Measurements from ENCODE around the gene RUSC2. TPM values are rescaled to one million over a fixed set of nuclear protein-coding genes. Genes with fewer than 3 reads are reported as not detected.
A peak's percentile ranks its signal among the peaks of the same experiment; 100 is the strongest.

RUSC2 gene
- total and polyA plus RNA-seq, 2 of the 13 experiments (the other 11 are each of a cell fraction or from before 2014, with no cell fraction given), result 2.8 to 3.3 TPM

GRCh38 chr9:35489313-35490154 lies at the start of gene RUSC2 (continued):
- TF ChIP-seq ZNF710 (CRISPR knock-in tag; IDR thresholded peaks at IDR 0.05; ENCODE audit: borderline replicate concordance) (no peak), ZNF567 (CRISPR knock-in tag; IDR thresholded peaks at IDR 0.05; ENCODE audit: borderline replicate concordance) (no peak), TRIM22 (IDR thresholded peaks at IDR 0.05) (no peak), ZNF773 (CRISPR knock-in tag; IDR thresholded peaks at IDR 0.05; ENCODE audit: borderline replicate concordance) (0 out of 2 replicates have a peak, but pooled peaks have one; percentile 12), TEF (CRISPR knock-in tag; IDR thresholded peaks at IDR 0.05) (no peak), REPIN1 (CRISPR knock-in tag; IDR thresholded peaks at IDR 0.05; ENCODE audit: borderline replicate concordance, low read depth) (peak; percentile 66), ZNF329 (CRISPR knock-in tag; IDR thresholded peaks at IDR 0.05; ENCODE audit: low read depth) (peak; percentile 80; the same call in 1 of the 2 replicates), ZNF354B (CRISPR knock-in tag; IDR thresholded peaks at IDR 0.05) (peak; percentile 80; the same call in 1 of the 2 replicates), TERF1 (CRISPR knock-in tag; IDR thresholded peaks at IDR 0.05) (no peak)
